IPS DF 19.7 (cell line): Measurements from ENCODE around the gene VPS33A.

Experiments used
- DNase-seq: peaks from one replicate; pipeline ENCODE4 v3.0.0-alpha.2; 2013; ENCODE audit warnings: low read depth, low spot score

The VPS33A gene

GRCh38 chr12:122183588-122183940, 82.7 kb downstream of the VPS33A start:
- no peak for DNase-seq

GRCh38 chr12:122182887-122183587, 83.3 kb downstream of the VPS33A start, which contains the start of gene LRRC43:
Gene LRRC43, plus strand, starts transcription at chr12:122183123. Its CDS starts 22 bp downstream, at chr12:122183145.
- no peak for DNase-seq
